Erythroblast (primary cell): ENCODE results near the gene GPR39.

Experiments
- GATA1 ChIP-seq: IDR thresholded peaks from 2 replicates; pipeline ENCODE4 v1.6.1; 2011; ENCODE audit warnings: low read depth, mild to moderate bottlenecking, control low read depth, low read length, moderate library complexity
- POLR2A ChIP-seq: IDR thresholded peaks from 2 replicates; pipeline ENCODE4 v1.6.1; 2011; ENCODE audit warnings: mild to moderate bottlenecking, low read length

GRCh38 chr2:132651115-132652045, 234.8 kb downstream of the GPR39 start:
- TF ChIP-seq POLR2A (no peak), GATA1 (no peak)
